ENCODE results near the gene RCCD1. TPM values are rescaled to one million over a fixed set of nuclear protein-coding genes. Genes with fewer than 3 reads are reported as not detected.

RCCD1 gene
- total RNA-seq, 1 donor from 2014 or later = 11.5 TPM

- Mint-ChIP-seq H3K4me3 (ENCODE audit: unreplicated experiment) (no peak overlapping the region), H3K9me3 (ENCODE audit: unreplicated experiment) (no peaks in the 10 kb centered on the region), H3K27ac (ENCODE audit: unreplicated experiment) (no peak overlapping the region), H3K4me1 (ENCODE audit: low read depth, unreplicated experiment) (peaks cover 13% of the 10 kb centered on the region), H3K36me3 (ENCODE audit: unreplicated experiment) (no peaks in the 10 kb centered on the region), H3K27me3 (ENCODE audit: unreplicated experiment) (peaks cover 5% of the 10 kb centered on the region)
- no peak for TF ChIP-seq CTCF (IDR thresholded peaks at IDR 0.05; ENCODE audit: partially characterized antibody, unreplicated experiment)
- DNase-seq = no peak
Observed at GRCh38 chr15:90938261-90938660, 16.4 kb upstream of the RCCD1 start.

GRCh38 chr15:90939756-90940155 is 14.9 kb upstream of the RCCD1 start:
- Mint-ChIP-seq H3K9me3 (ENCODE audit: unreplicated experiment) (no peaks in the 10 kb centered on the region), H3K4me1 (ENCODE audit: low read depth, unreplicated experiment) (peaks cover 8% of the 10 kb centered on the region), H3K36me3 (ENCODE audit: unreplicated experiment) (no peaks in the 10 kb centered on the region), H3K4me3 (ENCODE audit: unreplicated experiment) (no peak overlapping the region), H3K27me3 (ENCODE audit: unreplicated experiment) (peaks cover 3% of the 10 kb centered on the region), H3K27ac (ENCODE audit: unreplicated experiment) (no peak overlapping the region)
- no peak for TF ChIP-seq CTCF (IDR thresholded peaks at IDR 0.05; ENCODE audit: partially characterized antibody, unreplicated experiment)
- DNase-seq = no peak

- Mint-ChIP-seq H3K27ac (ENCODE audit: unreplicated experiment) (no peak overlapping the region), H3K9me3 (ENCODE audit: unreplicated experiment) (no peaks in the 10 kb centered on the region), H3K4me3 (ENCODE audit: unreplicated experiment) (no peak overlapping the region), H3K27me3 (ENCODE audit: unreplicated experiment) (peaks cover 3% of the 10 kb centered on the region), H3K36me3 (ENCODE audit: unreplicated experiment) (no peaks in the 10 kb centered on the region), H3K4me1 (ENCODE audit: low read depth, unreplicated experiment) (peaks cover 5% of the 10 kb centered on the region)
- TF ChIP-seq CTCF (IDR thresholded peaks at IDR 0.05; ENCODE audit: partially characterized antibody, unreplicated experiment) = no peak
- DNase-seq = no peak
Observed at GRCh38 chr15:90941038-90941437, 13.6 kb upstream of the RCCD1 start.

- peaks cover 2% of the 10 kb centered on the region for H3K9me3 Mint-ChIP-seq (ENCODE audit: unreplicated experiment)
- H3K36me3 Mint-ChIP-seq (ENCODE audit: unreplicated experiment) = no peaks in the 10 kb centered on the region
- no peaks in the 10 kb centered on the region for H3K27me3 Mint-ChIP-seq (ENCODE audit: unreplicated experiment)
- TF ChIP-seq CTCF (IDR thresholded peaks at IDR 0.05; ENCODE audit: partially characterized antibody, unreplicated experiment) = no peak
- no peak overlapping the region for H3K27ac Mint-ChIP-seq (ENCODE audit: unreplicated experiment)
- H3K4me1 Mint-ChIP-seq (ENCODE audit: low read depth, unreplicated experiment) = no peaks in the 10 kb centered on the region
- no peak overlapping the region for H3K4me3 Mint-ChIP-seq (ENCODE audit: unreplicated experiment)
- no peak for DNase-seq
Observed at GRCh38 chr15:90942354-90943120, 12.1 kb upstream of the RCCD1 start.

- Mint-ChIP-seq H3K4me3 (ENCODE audit: unreplicated experiment) (no peak overlapping the region), H3K9me3 (ENCODE audit: unreplicated experiment) (peaks cover 2% of the 10 kb centered on the region), H3K27ac (ENCODE audit: unreplicated experiment) (no peak overlapping the region), H3K4me1 (ENCODE audit: low read depth, unreplicated experiment) (no peaks in the 10 kb centered on the region), H3K36me3 (ENCODE audit: unreplicated experiment) (no peaks in the 10 kb centered on the region), H3K27me3 (ENCODE audit: unreplicated experiment) (no peaks in the 10 kb centered on the region)
- TF ChIP-seq CTCF (IDR thresholded peaks at IDR 0.05; ENCODE audit: partially characterized antibody, unreplicated experiment) = no peak
- DNase-seq = no peak
Observed at GRCh38 chr15:90945091-90945490, 9.6 kb upstream of the RCCD1 start.
